Measurements from ENCODE around the gene GATAD2A.

DNA sequence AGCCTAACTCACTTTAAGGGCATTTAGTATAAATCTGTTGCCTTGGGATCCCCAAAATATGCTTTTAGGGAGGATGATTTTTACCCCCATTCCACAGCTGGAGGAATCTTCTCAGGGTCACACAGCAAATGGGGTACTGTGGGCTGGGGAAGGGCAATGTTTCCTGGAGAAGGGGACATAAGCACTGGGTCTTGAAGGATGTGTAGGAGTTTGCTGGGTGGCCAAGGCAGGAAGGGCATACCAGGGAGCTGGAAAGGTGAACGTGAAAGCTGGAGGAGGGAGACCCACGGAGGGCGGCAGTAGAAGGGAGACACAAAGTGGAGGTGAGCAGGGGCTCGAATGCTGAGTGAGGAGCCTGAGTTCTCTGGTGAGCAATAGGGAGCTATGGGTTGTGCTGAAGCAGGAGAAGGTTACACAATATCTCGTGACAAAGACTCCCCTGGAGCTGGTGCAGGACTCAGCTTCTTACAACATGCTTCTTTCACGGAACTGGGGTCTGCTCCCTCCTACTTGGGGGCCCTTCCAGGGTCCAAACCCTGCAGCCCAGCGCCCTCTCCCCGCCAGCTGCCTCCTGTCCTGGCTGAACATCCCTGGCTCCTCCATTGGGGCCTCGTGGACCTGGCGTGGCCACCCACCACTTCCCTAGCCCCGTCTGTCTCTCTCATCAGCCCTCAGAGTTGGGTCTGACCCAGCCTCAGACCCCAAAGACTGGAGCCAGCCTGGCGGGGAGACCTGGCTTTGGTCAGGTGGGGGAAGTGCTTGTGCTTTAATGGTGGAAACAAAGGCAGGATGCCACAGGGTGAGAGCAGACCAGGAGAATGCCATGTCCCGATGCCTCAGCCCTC lies 143.7 kb downstream of the GATAD2A start:
- TF ChIP-seq POLR2A (IDR thresholded peaks at IDR 0.05; ENCODE audit: low read length) (no peak), GATA1 (IDR thresholded peaks at IDR 0.05; ENCODE audit: low read depth, low read length) (no peak)
